ENCODE results near the gene PIGU.
A peak's percentile ranks its signal among the peaks of the same experiment; 100 is the strongest.

PIGU gene

GRCh38 chr20:34575271-34575670 lies 101.6 kb downstream of the PIGU start:
- no peak for DNase-seq

- no peak for DNase-seq
Observed at GRCh38 chr20:34574861-34575260, 102.0 kb downstream of the PIGU start.

- no peak for DNase-seq
Observed at GRCh38 chr20:34574426-34574825, 102.5 kb downstream of the PIGU start.

- DNase-seq = no peak
Observed at GRCh38 chr20:34573541-34574300, 103.2 kb downstream of the PIGU start.

GRCh38 chr20:34571753-34572152 lies 105.1 kb downstream of the PIGU start:
- DNase-seq = no peak

- DNase-seq = no peak
Observed at GRCh38 chr20:34570859-34571306, 106.0 kb downstream of the PIGU start.

- no peak for DNase-seq
Observed at GRCh38 chr20:34569598-34569997, 107.3 kb downstream of the PIGU start.

GRCh38 chr20:34567892-34568865 lies 108.7 kb downstream of the PIGU start:
- DNase-seq = no peak

GRCh38 chr20:34566978-34567891 lies 109.7 kb downstream of the PIGU start:
- no peak for DNase-seq

- DNase-seq = no peak
Observed at GRCh38 chr20:34564833-34565232, 112.1 kb downstream of the PIGU start.

- peak; percentile 47 for DNase-seq
Observed at GRCh38 chr20:34562641-34563040, 114.3 kb downstream of the PIGU start.

- no peak for DNase-seq
Observed at GRCh38 chr20:34561661-34562060, 115.2 kb downstream of the PIGU start.

- DNase-seq = no peak
Observed at GRCh38 chr20:34560614-34561013, 116.3 kb downstream of the PIGU start.

GRCh38 chr20:34560141-34560523 lies 116.8 kb downstream of the PIGU start:
- no peak for DNase-seq

GRCh38 chr20:34559311-34560140 lies 117.4 kb downstream of the PIGU start:
- DNase-seq = no peak

GRCh38 chr20:34558320-34559218 lies 118.3 kb downstream of the PIGU start, which contains the start of gene MAP1LC3A:
Gene MAP1LC3A, plus strand, starts transcription at chr20:34558718. Its CDS starts 151 bp downstream, at chr20:34558869.
- no peak for DNase-seq

- DNase-seq = no peak
Observed at GRCh38 chr20:34557936-34558319, 119.0 kb downstream of the PIGU start.

GRCh38 chr20:34553366-34553867 lies 123.5 kb downstream of the PIGU start:
- no peak for DNase-seq

- DNase-seq = no peak
Observed at GRCh38 chr20:34552569-34552968, 124.3 kb downstream of the PIGU start.

GRCh38 chr20:34549929-34550305 lies 127.0 kb downstream of the PIGU start:
- no peak for DNase-seq

Measured in NCI-H510A (cell line).